K562 (cell line): ENCODE measurements around the gene TRIP10. TPM values are rescaled to one million over a fixed set of nuclear protein-coding genes. Genes with fewer than 3 reads are reported as not detected.
A peak's percentile ranks its signal among the peaks of the same experiment; 100 is the strongest.

Experiments used
- ATAC-seq: fragments of 200-7000 bp; cut with Tn5 transposase; 3 replicates; pipeline ENCODE4 v1.9.1; 2020; ENCODE audit warnings: moderate library complexity
- BruUV-seq: library from RNA; stranded (reverse); fragments of 400-500 nt; replicated peaks from 2 replicates; lab custom pipeline; 2021; lab: Mats Ljungman, UMichigan
- CTCF ChIA-PET: fragments of 300-600 bp; formaldehyde crosslinking; extraction: SDS; loops from one replicate; lab custom pipeline; 2021; ENCODE audit warnings: low intra/inter-chr PET ratio; lab: Yijun Ruan, JAX
- POLR2A ChIA-PET: fragments of 300-600, 350-650 bp; sonication (Branson Sonifier 250); formaldehyde crosslinking; extraction: SDS; loops from one replicate; lab custom pipeline; 2021; ENCODE audit warnings: antibody characterized with exemption, inconsistent platforms; lab: Yijun Ruan, JAX
- DNase-seq, 4 experiments: peaks; one replicate each; pipeline versions ENCODE4 v3.0.0 to v3.0.0-alpha.2; 2011 to 2018; ENCODE audit warnings: low spot score in 3 of 4, mixed read lengths in 3 of 4; ENCODE audit errors: extremely low read depth in 1 of 4
- FAIRE-seq: peaks from 2 replicates; lab custom pipeline; 2011; peaks lifted over from hg19 to GRCh38; lab: Jason Lieb, UNC
- H2AFZ ChIP-seq: 2 replicates; pipeline ENCODE4 v1.6.0; 2011; ENCODE audit warnings: low read depth, low read length, control low read depth, inconsistent platforms
- H3K27ac ChIP-seq: fragments of 200-600 bp; 3 replicates; pipeline ENCODE4 v1.8.0; 2011; ENCODE audit warnings: low read depth, mild to moderate bottlenecking, control low read depth, inconsistent platforms, low read length, moderate library complexity, mixed read lengths; ENCODE audit errors: extremely low read depth
- H3K27me3 ChIP-seq, 2 experiments: fragments of 300-600 bp in 1 of 2; 2 replicates in 1 of 2; 3 replicates in 1 of 2; pipeline versions ENCODE4 v1.6.0 to v1.8.0; 2011; ENCODE audit warnings: inconsistent platforms in 2 of 2, low read length in 2 of 2, mild to moderate bottlenecking in 1 of 2, mixed read lengths in 1 of 2, moderate library complexity in 1 of 2; ENCODE audit not compliant: control insufficient read depth in 2 of 2, insufficient read depth in 2 of 2
- H3K36me3 ChIP-seq: fragments of 300-600 bp; 3 replicates; pipeline ENCODE4 v1.8.0; 2011; ENCODE audit warnings: mild to moderate bottlenecking, low read length, inconsistent platforms; ENCODE audit not compliant: control insufficient read depth, insufficient read depth
- H3K4me1 ChIP-seq, 2 experiments: fragments of 200-600 bp in 1 of 2; replicated peaks in 1 of 2; 2 replicates in 1 of 2; 3 replicates in 1 of 2; pipeline versions ENCODE4 v1.5.1 to v1.8.0; 2011; ENCODE audit warnings: inconsistent platforms in 2 of 2, low read length in 2 of 2, mild to moderate bottlenecking in 1 of 2, mixed read lengths in 1 of 2, moderate library complexity in 1 of 2; ENCODE audit not compliant: control insufficient read depth in 2 of 2, insufficient read depth in 2 of 2
- H3K4me2 ChIP-seq: 2 replicates; pipeline ENCODE4 v1.6.1; 2011; ENCODE audit warnings: low read length, control low read depth, inconsistent platforms, mixed read lengths; ENCODE audit not compliant: insufficient read depth
- H3K4me3 ChIP-seq: fragments of 200-600 bp; sonication (generic), shearing (Covaris generic); 2 replicates; pipeline ENCODE4 v1.5.1; 2016; ENCODE audit warnings: control low read depth, inconsistent platforms
- H3K79me2 ChIP-seq: fragments of 200-600 bp; 3 replicates; pipeline ENCODE4 v1.8.0; 2011; ENCODE audit warnings: low read length, inconsistent platforms; ENCODE audit not compliant: control insufficient read depth, insufficient read depth
- H3K9ac ChIP-seq, 2 experiments: 2 replicates each; pipeline versions ENCODE4 v1.6.0 to v1.6.1; 2011; ENCODE audit warnings: low read depth in 2 of 2, low read length in 2 of 2, control low read depth in 1 of 2, inconsistent platforms in 1 of 2, mild to moderate bottlenecking in 1 of 2, mixed read lengths in 1 of 2; ENCODE audit not compliant: insufficient read depth in 1 of 2
- H3K9me1 ChIP-seq: one replicate; pipeline ENCODE4 v1.6.0; 2011; ENCODE audit warnings: inconsistent platforms, mild to moderate bottlenecking, low read length, moderate library complexity; ENCODE audit not compliant: control insufficient read depth, insufficient read depth
- H3K9me3 ChIP-seq: replicated peaks from 2 replicates; pipeline ENCODE4 v1.5.1; 2011; ENCODE audit warnings: low read depth, low read length, inconsistent platforms; ENCODE audit not compliant: control insufficient read depth, insufficient read depth
- H4K20me1 ChIP-seq: replicated peaks from 2 replicates; pipeline ENCODE4 v1.6.1; 2011; ENCODE audit warnings: low read length, inconsistent platforms, mixed read lengths; ENCODE audit not compliant: control insufficient read depth, insufficient read depth
- CEBPB ChIP-seq: fragments of 450-650 bp; IDR thresholded peaks from 2 replicates; pipeline ENCODE4 v1.6.1; 2016; ENCODE audit warnings: missing genetic modification characterization, missing compliant biosample characterization
- ELF1 ChIP-seq: fragments of 200-800 bp; sonication (Bioruptor generic); IDR thresholded peaks from 2 replicates; pipeline ENCODE4 v1.6.1; 2016; ENCODE audit warnings: missing genetic modification characterization, missing compliant biosample characterization
- ESRRA ChIP-seq: fragments of 450-650 bp; IDR thresholded peaks from 2 replicates; pipeline ENCODE4 v1.6.1; 2014; ENCODE audit warnings: low read depth, mild to moderate bottlenecking, moderate library complexity, borderline replicate concordance
- ESRRB ChIP-seq: fragments of 250-450 bp; sonication (Bioruptor Pico); IDR thresholded peaks from 2 replicates; pipeline ENCODE4 v1.5.0; 2020; ENCODE audit warnings: mild to moderate bottlenecking, moderate library complexity, borderline replicate concordance
- FOXJ3 ChIP-seq: sonication (generic); formaldehyde crosslinking; IDR thresholded peaks from 2 replicates; pipeline ENCODE4 v1.4.0; 2020; ENCODE audit warnings: mild to moderate bottlenecking, missing genetic modification reagents
- NCOA1 ChIP-seq: fragments of 450-650 bp; IDR thresholded peaks from 2 replicates; pipeline ENCODE4 v1.6.1; 2016; ENCODE audit warnings: low read depth
- NRF1 ChIP-seq, 2 experiments: fragments of 450-650 bp; IDR thresholded peaks in 1 of 2; conservative IDR thresholded peaks in 1 of 2; 2 replicates each; pipeline ENCODE4 v1.6.1; 2014; ENCODE audit warnings: mild to moderate bottlenecking in 2 of 2
- PHB ChIP-seq: fragments of 250-450 bp; sonication (Bioruptor Pico); IDR thresholded peaks from 2 replicates; pipeline ENCODE4 v1.5.0; 2021
- RB1 ChIP-seq: fragments of 450-650 bp; IDR thresholded peaks from 2 replicates; pipeline ENCODE4 v1.6.1; 2017; ENCODE audit warnings: low read depth, mild to moderate bottlenecking
- ZNF134 ChIP-seq: fragments of 250-450 bp; sonication (Bioruptor Pico); conservative IDR thresholded peaks from 2 replicates; pipeline ENCODE4 v1.4.0; 2020
- WGBS: fragments of 100-300 bp; shearing (Covaris generic); methylation state at CpG from one replicate; pipeline ENCODE4 v1.1.6; 2016; ENCODE audit warnings: low coverage, mixed read lengths; ENCODE audit not compliant: insufficient coverage; ENCODE audit errors: missing lambda C conversion rate; 5-methylcytosine and 5-hydroxymethylcytosine counted together
- in situ Hi-C: fragments of 300-500 bp; cut with MboI; formaldehyde crosslinking; loops from 4 replicates; pipeline ENCODE4 v1.15.0; 2018; ENCODE audit warnings: inconsistent platforms, mixed read lengths
- intact Hi-C: fragments of 100-400 bp; cut with micrococcal nuclease; formaldehyde crosslinking; loops from 2 replicates; pipeline ENCODE4 v1.14.2; 2022
- polyA plus RNA-seq, 8 experiments: library from polyadenylated mRNA; depleted of rRNA in 4 of 8; stranded (reverse) in 5 of 8; unstranded in 3 of 8; fragments of >200 nt; fragmentation: Nextera tagmentation in 2 of 8; fragmentation: Illumina TruSeq in 1 of 8; extraction: Ambion mirVana in 2 of 8; extraction: Trizol in 1 of 8; gene quantifications; 2 replicates each; pipeline versions ENCODE4 v1.2.1 to v1.2.3, GENCODE V29; 2011 to 2014; ENCODE audit warnings: inconsistent platforms in 1 of 8, missing spikeins in 1 of 8
- total RNA-seq, 7 experiments: library from RNA; depleted of rRNA in 6 of 7; stranded (reverse); fragments of >200 nt in 6 of 7; fragmentation: Illumina TruSeq in 2 of 7; extraction: Trizol in 2 of 7; gene quantifications; 2 replicates each; pipeline versions ENCODE4 v1.2.1 to v1.2.3, GENCODE V29; 2011 to 2021; ENCODE audit warnings: low replicate concordance in 1 of 7
- TF ChIP-seq, protein P1 (sequence below): fragments of 250-450 bp; sonication (Bioruptor Pico); IDR thresholded peaks from 2 replicates; pipeline ENCODE4 v1.4.0; 2020

TRIP10 gene
- total and polyA plus RNA-seq, 9 of the 15 experiments (the other 6 are each of a cell fraction or from before 2014, with no cell fraction given), result 1.2 to 66.8 (median 36.1) TPM

GRCh38 chr19:6721138-6721474 lies 18.4 kb upstream of the TRIP10 start:
- H3K9me1 ChIP-seq, result no peaks in the 10 kb centered on the region
- ChIA-PET CTCF (no interaction called here), POLR2A (interaction anchor here (0.5 kb wide), 2 partner anchors 188 to 235 kb away, joined by 3 to 4 read pairs; no protein-coding TSS in a partner anchor)
- H3K27ac ChIP-seq, result no peak overlapping the region
- no peaks in the 10 kb centered on the region for H4K20me1 ChIP-seq
- H3K79me2 ChIP-seq, result no peaks in the 10 kb centered on the region
- DNase-seq, result no peak
- intact Hi-C loops, result no loop called here
- no peak overlapping the region for H3K9ac ChIP-seq
- in situ Hi-C loops, result no loop called here
- H2AFZ ChIP-seq, result peak overlapping the region; percentile 49; the same call in 1 of the 2 replicates
- no peaks in the 10 kb centered on the region for H3K9me3 ChIP-seq
- TF ChIP-seq NRF1 (conservative IDR thresholded peaks at IDR 0.05 in 1 of 2, IDR thresholded peaks at IDR 0.05 in 1 of 2), result 0 out of 4 replicates have a peak, but pooled peaks of 1 of the 2 experiments have one; percentile 17
- TF ChIP-seq RB1, result no peak
- no peak for TF ChIP-seq ESRRB (CRISPR knock-in tag)
- H3K4me3 ChIP-seq, result no peak overlapping the region
- no peaks in the 10 kb centered on the region for H3K27me3 ChIP-seq
- H3K36me3 ChIP-seq, result no peaks in the 10 kb centered on the region
- FAIRE-seq, result no peak
- no peak for ATAC-seq
- H3K4me1 ChIP-seq, result peaks cover 38 to 39% of the 10 kb centered on the region in 2 experiments
- no TSS peak for BruUV-seq
- no peak overlapping the region for H3K4me2 ChIP-seq

GRCh38 chr19:6721773-6722172 lies 17.7 kb upstream of the TRIP10 start:
- POLR2A ChIA-PET, result interaction anchor here (0.6 to 1.3 kb wide), 5 partner anchors 16 to 205 kb away, joined by 3 to 4 read pairs (median 3); partner anchors contain the start of gene GPR108
- WGBS, result 29% methylated on average over 5 of the region's 5 CpGs
- FAIRE-seq, result no peak

More at GRCh38 chr19:6721773-6722172, 17.7 kb upstream of the TRIP10 start:
- no peaks in the 10 kb centered on the region for H4K20me1 ChIP-seq
- ATAC-seq, result no peak
- H3K4me2 ChIP-seq, result no peak overlapping the region; the same call in 1 of the 2 replicates
- in situ Hi-C loops (no loop called here), intact Hi-C loops (no loop called here)
- H2AFZ ChIP-seq, result peak overlapping the region; percentile 61
- BruUV-seq, result no TSS peak
- CTCF ChIA-PET, result no interaction called here
- no peaks in the 10 kb centered on the region for H3K27me3 ChIP-seq
- H3K79me2 ChIP-seq, result no peaks in the 10 kb centered on the region
- no peaks in the 10 kb centered on the region for H3K36me3 ChIP-seq
- H3K4me3 ChIP-seq, result no peak overlapping the region
- TF ChIP-seq ELF1 (tag), result 0 out of 2 replicates have a peak, but pooled peaks have one; percentile 21
- 0 out of 2 replicates have a peak, but pooled peaks have one; percentile 1 for TF ChIP-seq CEBPB
- TF ChIP-seq, protein P1, sequence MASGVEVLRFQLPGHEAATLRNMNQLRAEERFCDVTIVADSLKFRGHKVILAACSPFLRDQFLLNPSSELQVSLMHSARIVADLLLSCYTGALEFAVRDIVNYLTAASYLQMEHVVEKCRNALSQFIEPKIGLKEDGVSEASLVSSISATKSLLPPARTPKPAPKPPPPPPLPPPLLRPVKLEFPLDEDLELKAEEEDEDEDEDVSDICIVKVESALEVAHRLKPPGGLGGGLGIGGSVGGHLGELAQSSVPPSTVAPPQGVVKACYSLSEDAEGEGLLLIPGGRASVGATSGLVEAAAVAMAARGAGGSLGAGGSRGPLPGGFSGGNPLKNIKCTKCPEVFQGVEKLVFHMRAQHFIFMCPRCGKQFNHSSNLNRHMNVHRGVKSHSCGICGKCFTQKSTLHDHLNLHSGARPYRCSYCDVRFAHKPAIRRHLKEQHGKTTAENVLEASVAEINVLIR (CRISPR knock-in tag), result no peak
- no peak for TF ChIP-seq ZNF134 (CRISPR knock-in tag)
- TF ChIP-seq FOXJ3 (CRISPR knock-in tag), result no peak
- TF ChIP-seq NCOA1, result no peak
- no peak for TF ChIP-seq PHB (CRISPR knock-in tag)
- TF ChIP-seq ESRRA, result no peak
- peak overlapping the region in 1 of 2 experiments; percentile 22; a peak in 2 of 4 replicates for H3K9ac ChIP-seq
- no peaks in the 10 kb centered on the region for H3K9me3 ChIP-seq
- H3K27ac ChIP-seq, result no peak overlapping the region
- peaks cover 38 to 39% of the 10 kb centered on the region in 2 experiments for H3K4me1 ChIP-seq
- no peaks in the 10 kb centered on the region for H3K9me1 ChIP-seq
- DNase-seq, result no peak
